IMR-90 (cell line): ENCODE measurements around the gene FBXO3. TPM values are rescaled to one million over a fixed set of nuclear protein-coding genes. Genes with fewer than 3 reads are reported as not detected.

ENCODE experiments used
- ATAC-seq: fragments of 200-7000 bp; cut with Tn5 transposase; 2 replicates; pipeline ENCODE4 v1.9.1; 2020; ENCODE audit warnings: low read depth, mild to moderate bottlenecking, moderate library complexity
- BruUV-seq: library from RNA; stranded (reverse); fragments of 400-500 nt; replicated peaks from 2 replicates; lab custom pipeline; 2021; lab: Mats Ljungman, UMichigan
- CTCF ChIA-PET: fragments of 300-600 bp; formaldehyde crosslinking; extraction: SDS; loops from one replicate; lab custom pipeline; 2021; ENCODE audit warnings: antibody characterized with exemption; lab: Yijun Ruan, JAX
- POLR2A ChIA-PET: fragments of 300-600 bp; sonication (Branson Sonifier 250); formaldehyde crosslinking; loops from one replicate; lab custom pipeline; 2022; ENCODE audit warnings: antibody characterized with exemption; ENCODE audit not compliant: unreplicated experiment; lab: Charles Lee
- DNase-seq: peaks from one replicate; pipeline ENCODE4 v3.0.0; 2013
- H2AFZ ChIP-seq: replicated peaks from 2 replicates; pipeline ENCODE3; 2013; ENCODE audit warnings: low read length, mild to moderate bottlenecking; ENCODE audit not compliant: poor library complexity
- H2AK5ac ChIP-seq: 2 replicates; pipeline ENCODE4 v1.6.1; 2013; ENCODE audit warnings: low read depth, low read length, inconsistent platforms
- H2AK9ac ChIP-seq: replicated peaks from 2 replicates; pipeline ENCODE3; 2013; ENCODE audit warnings: mild to moderate bottlenecking, low read depth, low read length, moderate library complexity; ENCODE audit not compliant: poor library complexity
- H2BK120ac ChIP-seq: 2 replicates; pipeline ENCODE4 v1.6.1; 2013; ENCODE audit warnings: low read depth, low read length, inconsistent platforms
- H2BK15ac ChIP-seq: 3 replicates; pipeline ENCODE4 v1.6.1; 2013; ENCODE audit warnings: low read depth, low read length, inconsistent platforms
- H2BK20ac ChIP-seq: 2 replicates; pipeline ENCODE4 v1.6.1; 2013; ENCODE audit warnings: low read depth, mild to moderate bottlenecking, inconsistent platforms, low read length, moderate library complexity
- H2BK5ac ChIP-seq: 2 replicates; pipeline ENCODE4 v1.6.1; 2013; ENCODE audit warnings: mild to moderate bottlenecking, low read depth, low read length, inconsistent platforms; ENCODE audit not compliant: poor library complexity, severe bottlenecking
- H3K14ac ChIP-seq: replicated peaks from 2 replicates; pipeline ENCODE4 v1.6.1; 2013; ENCODE audit warnings: low read depth, low read length, inconsistent platforms
- H3K18ac ChIP-seq: 2 replicates; pipeline ENCODE4 v1.6.1; 2013; ENCODE audit warnings: low read depth, low read length, control low read depth
- H3K23ac ChIP-seq: 2 replicates; pipeline ENCODE4 v1.6.1; 2013; ENCODE audit warnings: low read depth, low read length, inconsistent platforms
- H3K27ac ChIP-seq: 2 replicates; pipeline ENCODE4 v1.5.1; 2013; ENCODE audit warnings: mild to moderate bottlenecking, control low read depth, low read length; ENCODE audit not compliant: insufficient read depth
- H3K27me3 ChIP-seq: 2 replicates; pipeline ENCODE4 v1.6.1; 2013; ENCODE audit warnings: low read length; ENCODE audit not compliant: control insufficient read depth, insufficient read depth
- H3K36me3 ChIP-seq: 2 replicates; pipeline ENCODE4 v1.6.1; 2013; ENCODE audit warnings: low read length, mixed read lengths; ENCODE audit not compliant: control insufficient read depth, insufficient read depth
- H3K4ac ChIP-seq: 2 replicates; pipeline ENCODE4 v1.6.1; 2013; ENCODE audit warnings: low read depth, low read length, inconsistent platforms
- H3K4me1 ChIP-seq: 2 replicates; pipeline ENCODE4 v1.6.1; 2013; ENCODE audit warnings: low read length, mixed read lengths; ENCODE audit not compliant: control insufficient read depth, insufficient read depth
- H3K4me2 ChIP-seq: 2 replicates; pipeline ENCODE4 v1.6.1; 2013; ENCODE audit warnings: low read depth, mild to moderate bottlenecking, control low read depth, low read length, moderate library complexity
- H3K4me3 ChIP-seq: 2 replicates; pipeline ENCODE4 v1.5.1; 2013; ENCODE audit warnings: low read depth, mild to moderate bottlenecking, control low read depth, low read length, moderate library complexity; ENCODE audit not compliant: insufficient read depth
- H3K56ac ChIP-seq: 2 replicates; pipeline ENCODE4 v1.6.1; 2013; ENCODE audit warnings: low read length, inconsistent platforms; ENCODE audit not compliant: insufficient read depth; ENCODE audit errors: extremely low read depth
- H3K79me1 ChIP-seq, 2 experiments: 2 replicates each; pipeline ENCODE4 v1.6.1; 2013; ENCODE audit warnings: low read length in 2 of 2, inconsistent platforms in 1 of 2, low read depth in 1 of 2
- H3K9ac ChIP-seq: 2 replicates; pipeline ENCODE4 v1.6.1; 2013; ENCODE audit warnings: low read depth, low read length, control low read depth
- H3K9me1 ChIP-seq: 2 replicates; pipeline ENCODE4 v1.6.1; 2013; ENCODE audit warnings: low read length, inconsistent platforms; ENCODE audit not compliant: insufficient read depth
- H3K9me3 ChIP-seq: 2 replicates; pipeline ENCODE4 v1.6.1; 2013; ENCODE audit warnings: low read length; ENCODE audit not compliant: control insufficient read depth, insufficient read depth
- H4K20me1 ChIP-seq: 2 replicates; pipeline ENCODE4 v1.6.1; 2013; ENCODE audit warnings: low read length, inconsistent platforms; ENCODE audit not compliant: insufficient read depth
- H4K5ac ChIP-seq: 2 replicates; pipeline ENCODE4 v1.6.1; 2013; ENCODE audit warnings: mild to moderate bottlenecking, low read depth, low read length, control low read depth
- H4K8ac ChIP-seq, 2 experiments: 2 replicates each; pipeline ENCODE4 v1.6.1; 2013; ENCODE audit warnings: low read depth in 2 of 2, low read length in 2 of 2, control low read depth in 1 of 2, inconsistent platforms in 1 of 2
- H4K91ac ChIP-seq: 2 replicates; pipeline ENCODE4 v1.6.1; 2013; ENCODE audit warnings: low read depth, low read length, inconsistent platforms; ENCODE audit not compliant: insufficient read depth
- CEBPB ChIP-seq: IDR thresholded peaks from 2 replicates; pipeline ENCODE4 v1.6.1; 2012; ENCODE audit warnings: low read depth, low read length, improper control_type of control experiment
- FOS ChIP-seq: fragments of 150-350 bp; IDR thresholded peaks from 2 replicates; pipeline ENCODE4 v1.6.1; 2016; ENCODE audit warnings: low read depth, low read length
- WGBS, 2 experiments: methylation state at CpG; one replicate each; pipeline versions ENCODE4 v1.1.5 to v1.1.7; 2013; ENCODE audit warnings: missing lambda C conversion rate in 2 of 2; ENCODE audit not compliant: insufficient read length in 1 of 2; ENCODE audit errors: extremely low coverage in 2 of 2; 5-methylcytosine and 5-hydroxymethylcytosine counted together
- dilution Hi-C: fragments of 300-500 bp; cut with HindIII; formaldehyde crosslinking; loops from one replicate; pipeline ENCODE4 v1.14.3; 2018; ENCODE audit warnings: low sequenced_read_pairs; ENCODE audit not compliant: unreplicated experiment
- in situ Hi-C: fragments of 300-500 bp; cut with MboI; formaldehyde crosslinking; loops from 3 replicates; pipeline ENCODE4 v1.14.3; 2019; ENCODE audit warnings: low sequenced_read_pairs, inconsistent platforms, mixed read lengths
- intact Hi-C: fragments of 100-400 bp; cut with micrococcal nuclease; formaldehyde crosslinking; loops from 2 replicates; pipeline ENCODE4 v1.10.0; 2022
- polyA plus RNA-seq, 3 experiments: library from polyadenylated mRNA; depleted of rRNA; stranded (reverse); fragments of >200 nt; gene quantifications; 2 replicates each; pipeline ENCODE4 v1.2.3, GENCODE V29; 2012; ENCODE audit warnings: low replicate concordance in 1 of 3
- total RNA-seq: library from RNA; depleted of rRNA; stranded (reverse); fragments of >200 nt; gene quantifications from 2 replicates; pipeline ENCODE4 v1.2.3, GENCODE V29; 2012
- TF ChIP-seq, protein P1 (sequence below): conservative IDR thresholded peaks from 2 replicates; pipeline ENCODE4 v1.5.1; 2012; ENCODE audit warnings: mild to moderate bottlenecking, low read depth, low read length, improper control_type of control experiment

Gene FBXO3
- total and polyA plus RNA-seq, 2 of the 4 experiments (the other 2 are of a cell fraction) = 26.2 to 51.1 TPM

DNA sequence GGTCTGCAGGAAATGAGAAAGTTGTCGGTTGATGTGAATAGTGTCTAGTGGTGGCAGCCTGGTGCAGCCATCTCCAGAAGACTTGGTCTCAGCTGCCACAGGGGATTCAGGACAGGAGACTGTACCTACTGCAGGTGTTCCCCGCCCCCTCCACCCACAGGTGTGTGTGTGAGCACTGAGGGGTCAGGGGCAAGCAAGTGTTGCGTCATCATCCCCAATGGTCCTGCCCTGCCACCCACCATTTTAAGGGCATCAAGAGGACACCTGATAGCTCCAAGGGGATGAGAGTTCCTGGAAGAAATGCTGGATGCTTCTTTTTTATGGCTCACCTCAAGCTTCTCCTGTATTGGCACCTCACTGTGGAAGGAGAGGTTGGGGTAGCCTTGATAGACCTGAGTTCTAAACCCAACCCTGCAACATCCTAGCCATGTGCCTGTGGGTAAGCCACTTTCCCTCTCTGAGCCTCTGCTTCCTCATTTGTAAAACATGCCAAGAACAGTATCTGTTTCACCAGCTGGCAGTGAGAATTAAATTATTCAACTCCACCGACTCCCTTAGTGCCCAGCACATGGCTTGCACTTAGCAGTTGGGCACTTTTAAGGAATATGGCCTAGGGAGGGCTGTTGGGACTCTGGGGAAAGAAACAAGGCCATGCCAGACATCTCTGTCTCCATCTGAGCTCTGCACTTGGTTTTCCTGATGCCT is 79.8 kb downstream of the FBXO3 start:
- no peaks in the 10 kb centered on the region for H3K36me3 ChIP-seq
- H2AK5ac ChIP-seq = peak overlapping the region; percentile 74
- TF ChIP-seq, protein P1, sequence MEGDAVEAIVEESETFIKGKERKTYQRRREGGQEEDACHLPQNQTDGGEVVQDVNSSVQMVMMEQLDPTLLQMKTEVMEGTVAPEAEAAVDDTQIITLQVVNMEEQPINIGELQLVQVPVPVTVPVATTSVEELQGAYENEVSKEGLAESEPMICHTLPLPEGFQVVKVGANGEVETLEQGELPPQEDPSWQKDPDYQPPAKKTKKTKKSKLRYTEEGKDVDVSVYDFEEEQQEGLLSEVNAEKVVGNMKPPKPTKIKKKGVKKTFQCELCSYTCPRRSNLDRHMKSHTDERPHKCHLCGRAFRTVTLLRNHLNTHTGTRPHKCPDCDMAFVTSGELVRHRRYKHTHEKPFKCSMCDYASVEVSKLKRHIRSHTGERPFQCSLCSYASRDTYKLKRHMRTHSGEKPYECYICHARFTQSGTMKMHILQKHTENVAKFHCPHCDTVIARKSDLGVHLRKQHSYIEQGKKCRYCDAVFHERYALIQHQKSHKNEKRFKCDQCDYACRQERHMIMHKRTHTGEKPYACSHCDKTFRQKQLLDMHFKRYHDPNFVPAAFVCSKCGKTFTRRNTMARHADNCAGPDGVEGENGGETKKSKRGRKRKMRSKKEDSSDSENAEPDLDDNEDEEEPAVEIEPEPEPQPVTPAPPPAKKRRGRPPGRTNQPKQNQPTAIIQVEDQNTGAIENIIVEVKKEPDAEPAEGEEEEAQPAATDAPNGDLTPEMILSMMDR = no peak
- TF ChIP-seq FOS (no peak), CEBPB (peak; percentile 85)
- peak overlapping the region; percentile 64 for H2BK120ac ChIP-seq
- dilution Hi-C loops (no loop called here), intact Hi-C loops (loop anchor here (5.0 kb wide), 1 partner anchor 242 kb away; no protein-coding TSS in a partner anchor), in situ Hi-C loops (loop anchor here (5.0 kb wide), 1 partner anchor 537 kb away; no protein-coding TSS in a partner anchor)
- peak overlapping the region; percentile 74 for H3K4ac ChIP-seq
- H2AFZ ChIP-seq = peak overlapping the region; percentile 24
- ATAC-seq (no peak), DNase-seq (no peak)
- H3K9me3 ChIP-seq = no peaks in the 10 kb centered on the region
- peaks cover 36% of the 10 kb centered on the region for H3K9me1 ChIP-seq
- H4K5ac ChIP-seq = peak overlapping the region; percentile 27; the same call in 1 of the 2 replicates
- H4K20me1 ChIP-seq = no peaks in the 10 kb centered on the region; the same call in 1 of the 2 replicates
- H3K4me2 ChIP-seq = no peak overlapping the region
- H2BK15ac ChIP-seq = peak overlapping the region; percentile 74; the same call in 2 of the 3 replicates
- peak overlapping the region in 1 of 2 experiments; percentile 51; a peak in 1 of 4 replicates for H4K8ac ChIP-seq
- POLR2A ChIA-PET = no interaction called here
- CTCF ChIA-PET = no interaction called here
- H2BK20ac ChIP-seq = peak overlapping the region; percentile 45; the same call in 1 of the 2 replicates
- BruUV-seq = no TSS peak
- H3K14ac ChIP-seq = peak overlapping the region; percentile 10
- H3K18ac ChIP-seq = no peak overlapping the region; the same call in 1 of the 2 replicates
- H3K79me1 ChIP-seq = peaks cover 0 to 39% of the 10 kb centered on the region in 2 experiments; a peak in 2 of 4 replicates
- H3K27ac ChIP-seq = no peak overlapping the region
- WGBS, 2 experiments = no CpG with 5 or more reads among the region's 4 CpGs
- H3K4me1 ChIP-seq = peaks cover 35% of the 10 kb centered on the region
- peak overlapping the region; percentile 59 for H2AK9ac ChIP-seq
- H3K9ac ChIP-seq = no peak overlapping the region
- no peak overlapping the region for H3K56ac ChIP-seq
- H2BK5ac ChIP-seq = no peak overlapping the region
- H4K91ac ChIP-seq = peak overlapping the region; percentile 64
- peak overlapping the region; percentile 42; the same call in 1 of the 2 replicates for H3K23ac ChIP-seq
- H3K27me3 ChIP-seq = no peaks in the 10 kb centered on the region
- H3K4me3 ChIP-seq = no peak overlapping the region
